ENCODE data around the gene MBD3L5. TPM values are rescaled to one million over a fixed set of nuclear protein-coding genes. Genes with fewer than 3 reads are reported as not detected.
"Not testable (repeated sequence)": the region's sequence is repeated elsewhere in the genome, so short reads cannot be mapped to it uniquely, and the experiment has no call there.

MBD3L5 gene
- total RNA-seq, 1 experiment from 2014 or later: not detected

DNA sequence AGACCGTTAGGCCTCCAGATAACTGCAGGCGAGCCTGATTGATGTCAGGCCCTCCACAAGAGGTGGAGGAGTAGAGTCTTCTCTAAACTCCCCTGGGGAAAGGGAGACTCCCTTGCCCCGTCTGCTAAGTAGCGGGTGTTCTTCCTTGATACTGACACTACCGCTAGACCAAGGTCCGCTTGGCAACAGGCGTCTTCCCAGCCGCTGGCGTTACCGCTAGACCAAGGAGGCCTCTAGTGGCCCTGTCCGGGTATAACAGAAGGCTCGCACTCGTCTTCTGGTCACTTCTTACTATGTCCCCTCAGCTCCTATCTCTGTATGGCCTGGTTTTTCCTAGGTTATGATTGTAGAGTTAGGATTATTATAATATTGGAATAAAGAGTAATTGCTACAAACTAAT lies 36.7 kb downstream of the MBD3L5 start:
- intact Hi-C loops (cut with micrococcal nuclease; ENCODE audit: unreplicated experiment); BruUV-seq (replicated peaks); H3K36me3 ChIP-seq (ENCODE audit: control insufficient read depth, insufficient read depth, low read length); in situ Hi-C loops (cut with HindIII; ENCODE audit: low pct_unique_long_range_greater_than_20kb, low sequenced_read_pairs); DNase-seq (ENCODE audit: low read depth, low spot score); ATAC-seq; POLR2A ChIA-PET; H3K27me3 ChIP-seq (ENCODE audit: control insufficient read depth, insufficient read depth, low read length); CTCF ChIA-PET; H3K4me1 ChIP-seq (ENCODE audit: control insufficient read depth, insufficient read depth, low read length); H3K9me3 ChIP-seq (ENCODE audit: control insufficient read depth, insufficient read depth, low read depth, low read length); H3K4me3 ChIP-seq (ENCODE audit: low read depth in 2 of 2, low read length in 2 of 2); H3K27ac ChIP-seq (ENCODE audit: low read length): not testable (repeated sequence)
- TF ChIP-seq, protein P1, sequence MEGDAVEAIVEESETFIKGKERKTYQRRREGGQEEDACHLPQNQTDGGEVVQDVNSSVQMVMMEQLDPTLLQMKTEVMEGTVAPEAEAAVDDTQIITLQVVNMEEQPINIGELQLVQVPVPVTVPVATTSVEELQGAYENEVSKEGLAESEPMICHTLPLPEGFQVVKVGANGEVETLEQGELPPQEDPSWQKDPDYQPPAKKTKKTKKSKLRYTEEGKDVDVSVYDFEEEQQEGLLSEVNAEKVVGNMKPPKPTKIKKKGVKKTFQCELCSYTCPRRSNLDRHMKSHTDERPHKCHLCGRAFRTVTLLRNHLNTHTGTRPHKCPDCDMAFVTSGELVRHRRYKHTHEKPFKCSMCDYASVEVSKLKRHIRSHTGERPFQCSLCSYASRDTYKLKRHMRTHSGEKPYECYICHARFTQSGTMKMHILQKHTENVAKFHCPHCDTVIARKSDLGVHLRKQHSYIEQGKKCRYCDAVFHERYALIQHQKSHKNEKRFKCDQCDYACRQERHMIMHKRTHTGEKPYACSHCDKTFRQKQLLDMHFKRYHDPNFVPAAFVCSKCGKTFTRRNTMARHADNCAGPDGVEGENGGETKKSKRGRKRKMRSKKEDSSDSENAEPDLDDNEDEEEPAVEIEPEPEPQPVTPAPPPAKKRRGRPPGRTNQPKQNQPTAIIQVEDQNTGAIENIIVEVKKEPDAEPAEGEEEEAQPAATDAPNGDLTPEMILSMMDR (IDR thresholded peaks at IDR 0.05): peak; percentile 71

DNA sequence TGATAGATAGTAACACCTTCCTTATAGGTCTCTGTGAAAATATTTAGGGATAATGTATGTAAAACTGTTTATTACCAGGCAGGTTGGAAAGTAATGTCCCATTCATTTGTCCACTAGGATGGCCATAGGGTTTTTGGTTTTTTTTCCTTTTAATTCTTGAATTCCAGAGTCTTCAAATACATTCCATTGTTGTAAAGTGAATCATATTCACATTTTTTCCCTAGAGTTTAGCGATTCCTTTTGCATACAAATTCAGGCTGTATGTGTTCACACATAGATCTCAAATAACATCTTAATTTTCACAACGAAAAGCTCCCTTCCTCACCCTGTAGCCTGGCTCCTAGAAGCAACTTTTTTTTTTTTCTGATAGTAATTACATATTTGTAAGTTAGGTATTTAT lies 37.3 kb downstream of the MBD3L5 start:
- Histone ChIP-seq H3K27ac (ENCODE audit: low read length) (no peak overlapping the region), H3K9me3 (ENCODE audit: control insufficient read depth, insufficient read depth, low read depth, low read length) (peaks cover 4% of the 10 kb centered on the region; the same call in 1 of the 2 replicates), H3K4me1 (ENCODE audit: control insufficient read depth, insufficient read depth, low read length) (no peaks in the 10 kb centered on the region), H3K4me3 (ENCODE audit: low read depth in 2 of 2, low read length in 2 of 2) (no peak overlapping the region), H3K36me3 (ENCODE audit: control insufficient read depth, insufficient read depth, low read length) (peaks cover 5% of the 10 kb centered on the region), H3K27me3 (ENCODE audit: control insufficient read depth, insufficient read depth, low read length) (no peaks in the 10 kb centered on the region)
- no peak for TF ChIP-seq SIN3A (IDR thresholded peaks at IDR 0.05; ENCODE audit: borderline replicate concordance, insufficient read depth, low read depth, low read length)
- TF ChIP-seq TCF7L2 (IDR thresholded peaks at IDR 0.05; ENCODE audit: low read depth, low read length): no peak
- TF ChIP-seq, protein P2, sequence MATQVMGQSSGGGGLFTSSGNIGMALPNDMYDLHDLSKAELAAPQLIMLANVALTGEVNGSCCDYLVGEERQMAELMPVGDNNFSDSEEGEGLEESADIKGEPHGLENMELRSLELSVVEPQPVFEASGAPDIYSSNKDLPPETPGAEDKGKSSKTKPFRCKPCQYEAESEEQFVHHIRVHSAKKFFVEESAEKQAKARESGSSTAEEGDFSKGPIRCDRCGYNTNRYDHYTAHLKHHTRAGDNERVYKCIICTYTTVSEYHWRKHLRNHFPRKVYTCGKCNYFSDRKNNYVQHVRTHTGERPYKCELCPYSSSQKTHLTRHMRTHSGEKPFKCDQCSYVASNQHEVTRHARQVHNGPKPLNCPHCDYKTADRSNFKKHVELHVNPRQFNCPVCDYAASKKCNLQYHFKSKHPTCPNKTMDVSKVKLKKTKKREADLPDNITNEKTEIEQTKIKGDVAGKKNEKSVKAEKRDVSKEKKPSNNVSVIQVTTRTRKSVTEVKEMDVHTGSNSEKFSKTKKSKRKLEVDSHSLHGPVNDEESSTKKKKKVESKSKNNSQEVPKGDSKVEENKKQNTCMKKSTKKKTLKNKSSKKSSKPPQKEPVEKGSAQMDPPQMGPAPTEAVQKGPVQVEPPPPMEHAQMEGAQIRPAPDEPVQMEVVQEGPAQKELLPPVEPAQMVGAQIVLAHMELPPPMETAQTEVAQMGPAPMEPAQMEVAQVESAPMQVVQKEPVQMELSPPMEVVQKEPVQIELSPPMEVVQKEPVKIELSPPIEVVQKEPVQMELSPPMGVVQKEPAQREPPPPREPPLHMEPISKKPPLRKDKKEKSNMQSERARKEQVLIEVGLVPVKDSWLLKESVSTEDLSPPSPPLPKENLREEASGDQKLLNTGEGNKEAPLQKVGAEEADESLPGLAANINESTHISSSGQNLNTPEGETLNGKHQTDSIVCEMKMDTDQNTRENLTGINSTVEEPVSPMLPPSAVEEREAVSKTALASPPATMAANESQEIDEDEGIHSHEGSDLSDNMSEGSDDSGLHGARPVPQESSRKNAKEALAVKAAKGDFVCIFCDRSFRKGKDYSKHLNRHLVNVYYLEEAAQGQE (IDR thresholded peaks at IDR 0.05; ENCODE audit: insufficient read depth in 1 of 2, low read depth in 2 of 2, low read length in 1 of 2): no peak
- TF ChIP-seq, protein P1 (IDR thresholded peaks at IDR 0.05): no peak
- no peak for TF ChIP-seq POLR2AphosphoS5 (IDR thresholded peaks at IDR 0.05; ENCODE audit: low read depth, low read length)
- no TSS peak for BruUV-seq (replicated peaks)
- in situ Hi-C loops (cut with HindIII; ENCODE audit: low pct_unique_long_range_greater_than_20kb, low sequenced_read_pairs) (no loop called here), intact Hi-C loops (cut with micrococcal nuclease; ENCODE audit: unreplicated experiment) (no loop called here)
- DNase-seq (ENCODE audit: low read depth, low spot score) (no peak), ATAC-seq (no peak)
- CTCF ChIA-PET: no interaction called here
- POLR2A ChIA-PET: no interaction called here

All from Panc1 (cell line).